Stimulated activated CD8-positive, alpha-beta memory T cell treated with anti-CD3 and anti-CD28 coated beads, Interleukin-15, amount 100 ng/mL, for 24 hours (primary cell): ENCODE measurements around the gene DHX35.

Source experiments
- DNase-seq: peaks from one replicate; pipeline ENCODE4 v3.0.0-alpha.2; 2020; ENCODE audit warnings: low read depth

Gene DHX35, protein sequence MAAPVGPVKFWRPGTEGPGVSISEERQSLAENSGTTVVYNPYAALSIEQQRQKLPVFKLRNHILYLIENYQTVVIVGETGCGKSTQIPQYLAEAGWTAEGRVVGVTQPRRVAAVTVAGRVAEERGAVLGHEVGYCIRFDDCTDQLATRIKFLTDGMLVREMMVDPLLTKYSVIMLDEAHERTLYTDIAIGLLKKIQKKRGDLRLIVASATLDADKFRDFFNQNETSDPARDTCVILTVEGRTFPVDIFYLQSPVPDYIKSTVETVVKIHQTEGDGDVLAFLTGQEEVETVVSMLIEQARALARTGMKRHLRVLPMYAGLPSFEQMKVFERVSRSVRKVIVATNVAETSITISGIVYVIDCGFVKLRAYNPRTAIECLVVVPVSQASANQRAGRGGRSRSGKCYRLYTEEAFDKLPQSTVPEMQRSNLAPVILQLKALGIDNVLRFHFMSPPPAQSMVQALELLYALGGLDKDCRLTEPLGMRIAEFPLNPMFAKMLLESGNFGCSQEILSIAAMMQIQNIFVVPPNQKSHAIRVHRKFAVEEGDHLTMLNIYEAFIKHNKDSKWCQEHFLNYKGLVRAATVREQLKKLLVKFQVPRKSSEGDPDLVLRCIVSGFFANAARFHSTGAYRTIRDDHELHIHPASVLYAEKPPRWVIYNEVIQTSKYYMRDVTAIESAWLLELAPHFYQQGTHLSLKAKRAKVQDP

GRCh38 chr20:38962044-38962927 lies at the start of gene DHX35:
DHX35 (plus strand) TSS chr20:38962344; CDS start chr20:38962368, 24 bp downstream.
- DNase-seq = peak; percentile 95

DNA sequence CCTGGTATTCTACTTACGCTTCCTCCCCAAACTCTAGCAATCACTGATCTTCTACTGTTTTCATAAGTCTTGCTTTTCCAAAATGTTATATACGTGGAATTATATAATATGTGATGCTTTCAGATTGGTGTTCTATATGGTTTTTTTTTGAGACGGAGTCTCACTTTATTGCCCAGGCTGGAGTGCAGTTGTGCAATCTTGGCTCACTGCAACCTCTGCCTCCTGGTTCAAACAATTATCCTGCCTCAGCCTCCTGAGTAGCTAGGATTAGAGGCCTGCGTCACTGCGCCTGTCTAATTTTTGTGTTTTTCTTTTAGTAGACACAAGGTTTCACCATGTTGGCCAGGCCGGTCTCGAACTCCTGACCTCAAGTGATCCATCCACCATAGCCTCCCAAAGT lies 46.8 kb upstream of the DHX35 start:
- DNase-seq = no peak

DNA sequence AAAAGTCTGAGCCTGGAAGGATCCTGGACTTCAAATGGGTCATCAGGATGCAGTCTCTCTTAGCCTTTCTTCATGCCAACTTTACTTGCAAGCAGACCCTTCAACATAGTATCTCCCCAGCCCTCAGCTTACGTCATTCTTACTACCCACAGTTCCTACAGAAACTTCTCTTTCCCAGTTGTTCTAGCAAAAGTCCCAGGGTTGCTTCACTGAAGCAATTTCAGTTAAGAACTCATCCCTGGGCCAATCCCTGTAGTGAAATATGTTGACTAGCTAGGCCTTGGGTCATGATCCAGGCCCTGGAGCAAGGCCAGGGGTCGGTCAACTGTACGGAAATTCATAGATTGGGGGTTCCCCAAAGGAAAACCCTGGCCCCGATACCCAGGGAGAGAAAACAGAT lies 44.5 kb upstream of the DHX35 start:
- no peak for DNase-seq

- DNase-seq = no peak
These were observed 44.0 kb upstream of the DHX35 start for GRCh38 chr20:38918172-38918571.

- no peak for DNase-seq
These were observed 42.5 kb upstream of the DHX35 start for GRCh38 chr20:38919683-38920082.

DNA sequence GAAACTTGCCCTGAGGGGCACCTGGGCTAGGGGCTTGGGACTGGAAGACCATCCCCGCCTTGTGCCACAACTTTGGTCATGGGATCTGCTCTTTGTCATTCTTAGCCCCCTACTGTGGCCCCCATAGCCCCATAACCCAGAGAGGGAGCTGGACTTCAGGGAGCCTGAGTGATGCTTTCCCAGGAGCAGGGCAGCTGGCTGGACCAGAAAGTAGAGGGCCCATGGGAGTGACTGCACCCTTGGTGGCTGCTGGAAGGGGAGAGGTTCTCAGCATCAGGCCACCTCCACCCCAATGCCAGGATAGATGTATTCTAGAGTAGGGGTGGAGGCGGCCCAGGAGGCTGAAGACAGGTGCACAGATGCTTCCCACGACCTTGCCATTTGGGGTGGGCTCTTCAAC lies 41.7 kb upstream of the DHX35 start:
- DNase-seq = no peak

- no peak for DNase-seq
These were observed 41.3 kb upstream of the DHX35 start for GRCh38 chr20:38920851-38921250.

- no peak for DNase-seq
These were observed 37.4 kb upstream of the DHX35 start for GRCh38 chr20:38924718-38925117.

GRCh38 chr20:38926142-38926933 lies 35.8 kb upstream of the DHX35 start, which contains the start of gene FAM83D:
FAM83D (plus strand) TSS chr20:38926417; CDS start chr20:38926443, 26 bp downstream.
- peak; percentile 90 for DNase-seq

DNA sequence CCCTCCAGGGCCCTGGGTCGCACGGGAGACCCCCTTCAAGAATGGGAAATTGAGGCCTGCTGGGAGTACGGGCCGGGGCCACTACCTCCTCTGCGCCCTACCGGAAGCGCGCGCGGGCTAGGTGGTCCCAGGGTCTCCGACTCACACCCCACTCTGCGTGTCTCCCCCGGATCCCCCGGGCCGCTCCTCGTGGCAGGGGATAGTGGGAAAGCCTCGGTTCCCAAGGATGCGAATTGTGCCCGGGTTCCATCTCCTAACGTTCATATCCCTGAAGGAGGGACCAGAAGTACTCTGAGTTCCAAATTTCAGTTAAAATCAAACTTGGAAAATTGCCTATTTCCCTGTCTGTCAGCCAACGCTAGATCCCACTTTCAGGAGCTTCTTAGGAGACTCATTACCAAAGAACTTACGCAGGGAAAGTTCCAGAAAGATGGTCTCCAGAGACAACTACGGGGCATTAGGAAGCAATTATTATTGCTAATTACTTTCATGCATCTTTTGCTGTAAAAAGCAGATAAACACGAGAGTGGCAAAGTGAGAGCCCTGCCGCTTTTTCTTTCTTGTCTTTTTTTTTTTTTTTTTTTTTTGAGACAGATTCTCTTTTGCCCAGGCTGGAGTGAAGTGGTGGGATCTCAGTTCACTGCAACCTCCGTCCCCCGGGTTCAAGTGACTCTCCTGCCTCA lies 35.1 kb upstream of the DHX35 start:
- no peak for DNase-seq

DNA sequence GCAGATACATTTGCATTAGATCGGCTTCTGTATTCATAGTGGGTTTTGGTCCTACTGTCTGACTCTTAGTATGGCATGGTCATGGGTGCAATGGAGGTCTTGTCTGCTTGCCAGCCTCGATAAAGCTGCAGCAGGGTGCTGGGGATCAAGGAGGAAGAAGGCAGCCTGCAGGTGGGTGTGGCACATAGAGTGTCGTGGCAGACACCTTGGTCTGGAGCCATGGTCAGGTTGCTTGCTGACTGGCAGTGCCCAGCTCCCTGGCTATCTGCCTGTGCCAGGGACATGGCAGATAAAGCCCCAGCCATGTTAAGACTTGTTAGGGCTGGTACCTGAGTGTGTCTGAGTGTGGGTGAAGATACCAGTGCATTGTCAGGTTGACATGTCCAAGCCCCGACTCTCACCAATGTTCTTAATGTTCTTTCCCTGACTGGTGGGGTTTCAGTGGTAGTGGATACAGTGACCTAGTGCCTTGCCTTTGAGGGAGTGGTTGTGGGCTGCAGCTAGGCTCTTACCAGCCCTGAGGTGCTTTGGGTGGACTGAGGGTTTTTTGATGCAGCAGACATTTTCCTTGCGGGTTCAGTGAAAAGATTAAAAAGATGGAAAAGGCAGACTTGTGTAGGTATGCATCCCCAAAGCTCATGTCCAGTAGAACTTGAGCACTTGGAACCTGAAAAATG lies 34.1 kb upstream of the DHX35 start:
- DNase-seq = no peak

GRCh38 chr20:38930242-38930569 lies 31.9 kb upstream of the DHX35 start:
- no peak for DNase-seq

GRCh38 chr20:38931984-38932383 lies 30.2 kb upstream of the DHX35 start:
- no peak for DNase-seq

- DNase-seq = no peak
These were observed 29.6 kb upstream of the DHX35 start for GRCh38 chr20:38932457-38933120.

DNA sequence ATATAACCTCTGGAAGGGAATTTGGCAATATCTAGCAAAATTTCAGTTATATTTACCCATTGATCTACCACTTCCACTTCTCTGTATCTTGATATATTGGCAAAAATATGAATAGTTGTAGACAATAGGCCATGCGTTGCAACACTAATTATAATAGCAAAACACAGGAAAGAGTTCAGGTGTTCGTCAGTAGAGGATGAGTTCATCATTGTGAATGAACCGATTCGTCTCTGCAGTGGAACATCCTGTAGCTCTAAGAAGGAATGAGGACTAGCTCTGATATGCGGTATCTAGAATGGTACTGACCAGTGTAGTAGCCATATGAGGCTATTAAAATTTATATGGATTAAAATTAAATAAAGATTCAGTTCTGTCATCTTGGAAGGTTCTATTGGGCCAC lies 27.6 kb upstream of the DHX35 start:
- no peak for DNase-seq

DNA sequence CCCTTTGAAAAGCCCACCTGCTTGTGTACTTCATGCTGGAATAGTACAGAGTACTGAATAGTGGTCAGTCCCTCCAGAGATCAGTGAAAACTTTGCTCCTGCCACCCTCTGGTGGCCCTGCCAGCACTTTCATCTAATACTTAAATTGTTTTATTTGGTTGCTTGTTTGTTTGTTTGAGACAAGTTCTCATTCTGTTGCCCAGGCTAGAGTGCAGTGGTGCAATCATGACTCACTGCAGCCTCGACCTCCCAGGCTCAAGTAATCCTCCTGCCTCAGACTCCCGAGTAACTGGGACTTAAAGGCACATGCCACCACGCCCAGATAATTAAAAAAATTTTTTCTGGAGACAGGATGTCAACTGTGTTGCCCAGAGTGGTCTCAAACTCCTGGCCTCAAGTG lies 26.9 kb upstream of the DHX35 start:
- no peak for DNase-seq

- DNase-seq = no peak
These were observed 26.2 kb upstream of the DHX35 start for GRCh38 chr20:38935967-38936407.

GRCh38 chr20:38937000-38937399 lies 25.1 kb upstream of the DHX35 start:
- DNase-seq = no peak

- no peak for DNase-seq
These were observed 24.1 kb upstream of the DHX35 start for GRCh38 chr20:38937978-38938473.

DNA sequence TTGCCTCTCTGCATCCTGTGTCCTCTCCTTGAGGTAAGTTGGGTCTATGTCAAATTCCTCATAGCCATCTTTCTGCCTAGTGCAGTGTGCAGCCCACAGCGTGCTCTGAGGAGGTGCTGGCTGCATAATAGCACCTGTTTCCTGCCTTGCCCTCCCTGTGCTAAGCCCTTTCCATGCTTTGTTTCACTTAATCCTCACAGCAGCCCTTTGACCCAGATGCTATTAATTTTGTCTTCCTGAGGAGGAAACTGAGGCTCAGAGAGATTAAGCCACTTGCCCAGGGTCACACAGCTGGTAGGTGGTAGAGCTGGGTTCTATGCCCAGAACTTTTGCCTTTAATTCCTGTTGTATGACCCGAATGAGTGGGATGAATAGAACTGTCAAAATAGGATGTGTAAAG lies 22.5 kb upstream of the DHX35 start:
- no peak for DNase-seq
